CD4-positive, alpha-beta memory T cell (primary cell): Measurements from ENCODE around the gene PDCD4. TPM values are rescaled to one million over a fixed set of nuclear protein-coding genes. Genes with fewer than 3 reads are reported as not detected.

Experiments
- CTCF ChIA-PET: fragments of 350-600 bp; sonication (Branson Sonifier 250); formaldehyde crosslinking; loops from one replicate; lab custom pipeline; 2021; ENCODE audit warnings: inconsistent platforms; ENCODE audit not compliant: partially characterized antibody; lab: Charles Lee
- POLR2A ChIA-PET: fragments of 350-600 bp; sonication (Branson Sonifier 250); formaldehyde crosslinking; loops from one replicate; lab custom pipeline; 2021; ENCODE audit not compliant: partially characterized antibody; lab: Charles Lee
- DNase-seq, 5 donors: peaks; one replicate each; pipeline versions ENCODE4 v3.0.0 to v3.0.0-alpha.2; 2020 to 2022; ENCODE audit warnings: mixed read lengths in 1 of 5
- H3K27ac ChIP-seq: one replicate; pipeline ENCODE4 v1.7.0; 2013; ENCODE audit warnings: low read depth, low read length
- H3K27me3 ChIP-seq: 2 replicates; pipeline ENCODE4 v1.7.0; 2013; ENCODE audit warnings: mild to moderate bottlenecking, low read length, moderate library complexity; ENCODE audit not compliant: insufficient read depth
- H3K36me3 ChIP-seq: 2 replicates; pipeline ENCODE4 v1.7.0; 2013; ENCODE audit warnings: mild to moderate bottlenecking, low read length, moderate library complexity; ENCODE audit not compliant: insufficient read depth
- H3K4me1 ChIP-seq: 2 replicates; pipeline ENCODE4 v1.7.0; 2013; ENCODE audit warnings: mild to moderate bottlenecking, low read length, moderate library complexity; ENCODE audit not compliant: insufficient read depth
- H3K4me3 ChIP-seq, 2 donors: one replicate each; pipeline ENCODE4 v1.7.0; 2013; ENCODE audit warnings: low read length in 2 of 2, mild to moderate bottlenecking in 1 of 2
- H3K9me3 ChIP-seq, 2 donors: one replicate each; pipeline ENCODE4 v1.7.0; 2013; ENCODE audit warnings: low read length in 2 of 2, control low read depth in 1 of 2; ENCODE audit not compliant: control insufficient read depth in 1 of 2
- H3K27ac Mint-ChIP-seq, 7 donors: one replicate each; pipeline ENCODE4 v1.8.0; 2020 to 2021; ENCODE audit warnings: mixed read lengths in 7 of 7, mild to moderate bottlenecking in 6 of 7, inconsistent platforms in 3 of 7, moderate library complexity in 3 of 7
- H3K27me3 Mint-ChIP-seq, 2 donors: one replicate each; pipeline ENCODE4 v1.8.0; 2020 to 2021; ENCODE audit warnings: mixed read lengths in 2 of 2
- H3K36me3 Mint-ChIP-seq, 2 donors: one replicate each; pipeline ENCODE4 v1.8.0; 2020 to 2021; ENCODE audit warnings: mixed read lengths in 2 of 2, inconsistent platforms in 1 of 2, mild to moderate bottlenecking in 1 of 2
- H3K4me1 Mint-ChIP-seq, 4 donors: one replicate each; pipeline ENCODE4 v1.8.0; 2020 to 2021; ENCODE audit warnings: mixed read lengths in 4 of 4, mild to moderate bottlenecking in 1 of 4
- H3K4me3 Mint-ChIP-seq, 8 donors: one replicate each; pipeline ENCODE4 v1.8.0; 2020 to 2021; ENCODE audit warnings: mixed read lengths in 8 of 8, mild to moderate bottlenecking in 7 of 8, moderate library complexity in 6 of 8, inconsistent platforms in 3 of 8
- H3K9me3 Mint-ChIP-seq, 8 donors: one replicate each; pipeline ENCODE4 v1.8.0; 2020 to 2021; ENCODE audit warnings: mixed read lengths in 8 of 8, mild to moderate bottlenecking in 5 of 8, inconsistent platforms in 3 of 8, moderate library complexity in 1 of 8
- intact Hi-C: fragments of 100-400 bp; cut with micrococcal nuclease; formaldehyde crosslinking; loops from one replicate; pipeline ENCODE4 v1.15.1; 2023
- polyA plus RNA-seq, 2 donors: library from polyadenylated mRNA; unstranded; fragments of 300-500 nt; fragmentation: Illumina TruSeq; gene quantifications; one replicate each; pipeline ENCODE4 v1.2.3, GENCODE V29; 2021
- total RNA-seq, 2 experiments: library from RNA; stranded (reverse); gene quantifications; one replicate each; pipeline ENCODE4 v1.2.3, GENCODE V29; 2021

PDCD4 gene
- total and polyA plus RNA-seq, 4 experiments from 2014 or later = 329 to 494 (median 367) TPM

GRCh38 chr10:110867807-110868465 lies 3.8 kb upstream of the PDCD4 start:
- no peak for DNase-seq
- intact Hi-C loops = no loop called here
- ChIA-PET POLR2A (interaction anchor here (0.8 to 5.7 kb wide), 15 partner anchors 9 to 660 kb away, joined by 3 to 112 read pairs (median 5); partner anchors contain the start of genes BBIP1 and SHOC2), CTCF (interaction anchor here (0.9 to 2.7 kb wide), 7 partner anchors 8 to 122 kb away, joined by 3 to 22 read pairs (median 6); no protein-coding TSS in a partner anchor)
- Histone ChIP-seq H3K27me3 (no peaks in the 10 kb centered on the region), H3K36me3 (no peaks in the 10 kb centered on the region), H3K9me3 (no peaks in the 10 kb centered on the region), H3K4me3 (no peak overlapping the region), H3K4me1 (peaks cover 86% of the 10 kb centered on the region), H3K27ac (peak overlapping the region; percentile 98)
- Mint-ChIP-seq H3K9me3 (peaks cover 0 to 3% (median 0%) of the 10 kb centered on the region in 8 donors), H3K36me3 (peaks cover 5 to 16% of the 10 kb centered on the region in 2 donors), H3K27ac (peak overlapping the region; percentile 91 to 100 (median 99)), H3K4me3 (peak overlapping the region in 7 of 8 donors; percentile 19 to 99 (median 96)), H3K27me3 (no peaks in the 10 kb centered on the region), H3K4me1 (peaks cover 73 to 95% (median 80%) of the 10 kb centered on the region in 4 donors)

GRCh38 chr10:110868981-110869380 lies 2.7 kb upstream of the PDCD4 start:
- H3K9me3 Mint-ChIP-seq = peaks cover 0 to 3% (median 0%) of the 10 kb centered on the region in 8 donors
- peak overlapping the region; percentile 79 to 99 (median 96) for H3K4me3 Mint-ChIP-seq
- peaks cover 5 to 23% of the 10 kb centered on the region in 2 donors for H3K36me3 Mint-ChIP-seq
- no peaks in the 10 kb centered on the region for H3K27me3 ChIP-seq
- no peaks in the 10 kb centered on the region for H3K27me3 Mint-ChIP-seq
- peak overlapping the region; percentile 98 for H3K27ac ChIP-seq
- intact Hi-C loops = no loop called here
- peak overlapping the region in 1 of 2 donors; percentile 28 for H3K4me3 ChIP-seq
- H3K4me1 ChIP-seq = peaks cover 78% of the 10 kb centered on the region
- ChIA-PET POLR2A (interaction anchor here (1.1 to 5.7 kb wide), 11 partner anchors 10 to 66 kb away, joined by 3 to 112 read pairs (median 7); no protein-coding TSS in a partner anchor), CTCF (interaction anchor here (0.9 to 1.0 kb wide), 2 partner anchors 8 to 123 kb away, joined by 3 to 5 read pairs; no protein-coding TSS in a partner anchor)
- DNase-seq = peak; percentile 67 to 83 (median 71)
- H3K27ac Mint-ChIP-seq = peak overlapping the region; percentile 91 to 100 (median 99)
- peaks cover 65 to 90% (median 72%) of the 10 kb centered on the region in 4 donors for H3K4me1 Mint-ChIP-seq
- H3K9me3 ChIP-seq = no peaks in the 10 kb centered on the region
- no peaks in the 10 kb centered on the region for H3K36me3 ChIP-seq

GRCh38 chr10:110870823-110871297 lies 868 bp upstream of the PDCD4 start:
- Histone ChIP-seq H3K9me3 (no peaks in the 10 kb centered on the region), H3K4me1 (peaks cover 78% of the 10 kb centered on the region), H3K27ac (peak overlapping the region; percentile 98), H3K4me3 (peak overlapping the region; percentile 67 to 95), H3K36me3 (no peaks in the 10 kb centered on the region), H3K27me3 (no peaks in the 10 kb centered on the region)
- peaks cover 5 to 30% of the 10 kb centered on the region in 2 donors for H3K36me3 Mint-ChIP-seq
- intact Hi-C loops = loop anchor here (1.0 kb wide), 1 partner anchor 11 kb away; no protein-coding TSS in a partner anchor
- H3K4me1 Mint-ChIP-seq = peaks cover 50 to 87% (median 65%) of the 10 kb centered on the region in 4 donors
- peak overlapping the region; percentile 96 to 99 (median 96) for H3K4me3 Mint-ChIP-seq
- peak overlapping the region; percentile 91 to 100 (median 99) for H3K27ac Mint-ChIP-seq
- peaks cover 0 to 3% (median 0%) of the 10 kb centered on the region in 8 donors for H3K9me3 Mint-ChIP-seq
- peak in 1 of 5 donors; percentile 41 for DNase-seq
- H3K27me3 Mint-ChIP-seq = no peaks in the 10 kb centered on the region
- CTCF ChIA-PET = interaction anchor here (0.7 to 2.9 kb wide), 9 partner anchors 8 to 125 kb away, joined by 3 to 29 read pairs (median 4); no protein-coding TSS in a partner anchor
- POLR2A ChIA-PET = interaction anchor here (0.6 to 5.7 kb wide), 20 partner anchors 9 to 199 kb away, joined by 3 to 214 read pairs (median 5); partner anchors contain the start of genes BBIP1 and SHOC2

GRCh38 chr10:110872145-110872983 lies 636 bp downstream of the PDCD4 start:
- ChIA-PET POLR2A (interaction anchor here (0.7 to 4.1 kb wide), 35 partner anchors 8 to 200 kb away, joined by 3 to 214 read pairs (median 4); partner anchors contain the start of genes BBIP1 and SHOC2), CTCF (interaction anchor here (0.9 to 2.9 kb wide), 14 partner anchors 8 to 127 kb away, joined by 3 to 29 read pairs (median 5); no protein-coding TSS in a partner anchor)
- no peaks in the 10 kb centered on the region for H3K36me3 ChIP-seq
- Mint-ChIP-seq H3K27ac (peak overlapping the region; percentile 91 to 99 (median 98)), H3K4me1 (peaks cover 41 to 82% (median 59%) of the 10 kb centered on the region in 4 donors), H3K9me3 (peaks cover 0 to 3% (median 0%) of the 10 kb centered on the region in 8 donors), H3K4me3 (peak overlapping the region; percentile 91 to 97 (median 94)), H3K27me3 (no peaks in the 10 kb centered on the region), H3K36me3 (peaks cover 5 to 38% of the 10 kb centered on the region in 2 donors)
- intact Hi-C loops = loop anchor here (1.0 to 2.0 kb wide), 7 partner anchors 8 to 126 kb away; partner anchors contain the start of genes BBIP1 and SHOC2
- H3K9me3 ChIP-seq = no peaks in the 10 kb centered on the region
- H3K27ac ChIP-seq = peak overlapping the region; percentile 98
- H3K4me3 ChIP-seq = peak overlapping the region; percentile 67 to 95
- peak; percentile 86 to 98 (median 90) for DNase-seq
- peaks cover 78% of the 10 kb centered on the region for H3K4me1 ChIP-seq
- no peaks in the 10 kb centered on the region for H3K27me3 ChIP-seq

- Histone ChIP-seq H3K27me3 (no peaks in the 10 kb centered on the region), H3K4me1 (peaks cover 78% of the 10 kb centered on the region), H3K36me3 (peaks cover 2% of the 10 kb centered on the region), H3K4me3 (peak overlapping the region; percentile 67), H3K27ac (peak overlapping the region; percentile 98), H3K9me3 (no peaks in the 10 kb centered on the region)
- ChIA-PET CTCF (interaction anchor here (0.9 to 2.3 kb wide), 12 partner anchors 9 to 128 kb away, joined by 3 to 17 read pairs (median 4); no protein-coding TSS in a partner anchor), POLR2A (interaction anchor here (0.7 to 4.1 kb wide), 26 partner anchors 9 to 134 kb away, joined by 3 to 214 read pairs (median 4); partner anchors contain the start of genes BBIP1 and SHOC2)
- peak overlapping the region; percentile 91 to 99 (median 98) for H3K27ac Mint-ChIP-seq
- peaks cover 10 to 47% of the 10 kb centered on the region in 2 donors for H3K36me3 Mint-ChIP-seq
- H3K4me3 Mint-ChIP-seq = peak overlapping the region; percentile 89 to 97 (median 92)
- peaks cover 41 to 82% (median 59%) of the 10 kb centered on the region in 4 donors for H3K4me1 Mint-ChIP-seq
- no peaks in the 10 kb centered on the region for H3K27me3 Mint-ChIP-seq
- intact Hi-C loops = loop anchor here (1.0 to 2.0 kb wide), 7 partner anchors 7 to 127 kb away; partner anchors contain the start of genes BBIP1 and SHOC2
- no peak for DNase-seq
- H3K9me3 Mint-ChIP-seq = peaks cover 0 to 3% (median 0%) of the 10 kb centered on the region in 8 donors
These were observed 1.5 kb downstream of the PDCD4 start for GRCh38 chr10:110872984-110873923.
